ENCODE data around the gene GPC6.

DNA sequence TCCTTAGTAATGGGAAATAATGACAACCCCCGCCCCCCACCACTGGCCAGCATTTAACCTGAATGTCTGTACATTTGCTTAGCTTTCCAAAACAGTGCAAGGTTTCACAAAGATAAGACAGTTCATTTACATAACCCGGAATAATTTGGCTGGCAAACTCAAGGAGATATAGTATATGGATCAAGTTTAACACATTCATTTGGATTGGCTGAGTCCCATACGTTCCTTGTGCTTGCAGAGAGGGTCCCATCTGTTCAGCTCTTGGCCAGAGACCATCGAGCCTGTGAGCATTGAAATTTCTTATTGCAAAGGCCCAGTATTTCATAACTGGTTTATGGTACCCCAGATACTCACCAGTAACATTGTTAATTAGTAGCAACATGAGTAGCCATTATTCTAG is 116.5 kb downstream of the GPC6 start:
- TF ChIP-seq, protein P1, sequence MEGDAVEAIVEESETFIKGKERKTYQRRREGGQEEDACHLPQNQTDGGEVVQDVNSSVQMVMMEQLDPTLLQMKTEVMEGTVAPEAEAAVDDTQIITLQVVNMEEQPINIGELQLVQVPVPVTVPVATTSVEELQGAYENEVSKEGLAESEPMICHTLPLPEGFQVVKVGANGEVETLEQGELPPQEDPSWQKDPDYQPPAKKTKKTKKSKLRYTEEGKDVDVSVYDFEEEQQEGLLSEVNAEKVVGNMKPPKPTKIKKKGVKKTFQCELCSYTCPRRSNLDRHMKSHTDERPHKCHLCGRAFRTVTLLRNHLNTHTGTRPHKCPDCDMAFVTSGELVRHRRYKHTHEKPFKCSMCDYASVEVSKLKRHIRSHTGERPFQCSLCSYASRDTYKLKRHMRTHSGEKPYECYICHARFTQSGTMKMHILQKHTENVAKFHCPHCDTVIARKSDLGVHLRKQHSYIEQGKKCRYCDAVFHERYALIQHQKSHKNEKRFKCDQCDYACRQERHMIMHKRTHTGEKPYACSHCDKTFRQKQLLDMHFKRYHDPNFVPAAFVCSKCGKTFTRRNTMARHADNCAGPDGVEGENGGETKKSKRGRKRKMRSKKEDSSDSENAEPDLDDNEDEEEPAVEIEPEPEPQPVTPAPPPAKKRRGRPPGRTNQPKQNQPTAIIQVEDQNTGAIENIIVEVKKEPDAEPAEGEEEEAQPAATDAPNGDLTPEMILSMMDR (IDR thresholded peaks at IDR 0.05) = no peak
- no peak for TF ChIP-seq EZH2 (IDR thresholded peaks at IDR 0.05; ENCODE audit: borderline replicate concordance, insufficient read depth, low read depth, low read length, poor library complexity, severe bottlenecking)

Data from B cell (primary cell).